ENCODE data around the gene CELA3B.
"Not testable (repeated sequence)": the region's sequence is repeated elsewhere in the genome, so short reads cannot be mapped to it uniquely, and the experiment has no call there.

Gene CELA3B, protein sequence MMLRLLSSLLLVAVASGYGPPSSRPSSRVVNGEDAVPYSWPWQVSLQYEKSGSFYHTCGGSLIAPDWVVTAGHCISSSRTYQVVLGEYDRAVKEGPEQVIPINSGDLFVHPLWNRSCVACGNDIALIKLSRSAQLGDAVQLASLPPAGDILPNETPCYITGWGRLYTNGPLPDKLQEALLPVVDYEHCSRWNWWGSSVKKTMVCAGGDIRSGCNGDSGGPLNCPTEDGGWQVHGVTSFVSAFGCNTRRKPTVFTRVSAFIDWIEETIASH

DNA sequence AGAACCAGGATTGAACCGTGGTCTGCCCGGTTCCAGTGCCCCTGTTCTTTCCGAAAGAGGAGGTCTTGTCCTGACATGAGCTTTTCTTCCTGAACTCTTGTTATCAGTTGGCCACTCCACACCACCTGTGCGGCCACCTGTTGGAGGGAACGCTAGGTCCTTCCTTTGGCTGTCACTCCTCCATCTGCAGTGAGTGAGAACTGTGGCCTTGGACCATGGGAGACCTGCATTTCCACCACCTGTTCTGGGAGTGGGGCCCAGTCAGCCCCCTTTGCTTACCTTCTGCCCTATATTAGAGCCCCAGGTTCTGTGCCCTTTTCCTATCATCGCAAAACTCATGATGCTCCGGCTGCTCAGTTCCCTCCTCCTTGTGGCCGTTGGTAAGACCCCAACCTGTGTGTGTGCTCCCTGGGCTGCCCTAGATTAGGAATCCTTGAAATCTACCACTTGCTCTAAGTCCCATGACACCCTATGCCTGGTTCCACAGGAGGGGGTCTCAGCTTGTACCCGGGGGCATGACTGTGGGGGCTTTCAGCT, at the start of gene CELA3B:
Gene CELA3B, plus strand, starts transcription at position 320 of the 537 bp plus-strand sequence. Its CDS starts 18 bp downstream, at position 338.
- DNase-seq = not testable (repeated sequence)

DNA sequence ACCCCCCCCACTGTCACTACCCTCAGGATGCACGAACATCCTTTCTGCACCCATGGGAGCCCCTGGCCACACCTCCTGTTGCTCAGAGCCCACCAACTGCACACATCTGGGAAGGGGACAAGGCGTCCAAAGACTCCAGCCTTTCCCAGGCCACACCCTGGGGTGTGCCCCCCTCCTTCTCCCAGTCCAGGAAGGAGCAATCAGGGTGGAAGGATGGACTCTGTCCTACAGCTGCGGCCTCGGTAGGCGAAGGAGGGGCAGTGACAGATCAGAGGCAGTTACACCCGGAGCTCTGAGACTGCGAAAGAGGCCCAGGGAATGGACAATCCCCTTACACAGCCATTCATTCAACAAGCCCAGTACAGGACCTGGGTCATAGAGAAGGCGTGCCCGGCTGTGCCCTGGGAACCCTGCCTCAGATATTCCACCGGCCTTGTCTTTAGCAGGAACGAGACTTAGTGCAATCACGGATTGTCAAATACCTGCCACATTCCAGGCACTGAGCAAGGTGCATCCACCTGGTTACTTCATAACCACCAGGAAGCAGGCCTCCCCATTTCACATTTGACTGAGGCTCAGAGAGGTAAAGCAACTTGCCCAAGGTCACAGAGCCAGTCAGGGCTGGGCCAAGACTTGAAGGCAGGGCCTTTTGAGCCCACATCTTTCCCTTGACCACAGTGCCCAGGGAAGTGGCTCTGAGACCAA, 49.1 kb upstream of the CELA3B start:
- no peak for DNase-seq

DNA sequence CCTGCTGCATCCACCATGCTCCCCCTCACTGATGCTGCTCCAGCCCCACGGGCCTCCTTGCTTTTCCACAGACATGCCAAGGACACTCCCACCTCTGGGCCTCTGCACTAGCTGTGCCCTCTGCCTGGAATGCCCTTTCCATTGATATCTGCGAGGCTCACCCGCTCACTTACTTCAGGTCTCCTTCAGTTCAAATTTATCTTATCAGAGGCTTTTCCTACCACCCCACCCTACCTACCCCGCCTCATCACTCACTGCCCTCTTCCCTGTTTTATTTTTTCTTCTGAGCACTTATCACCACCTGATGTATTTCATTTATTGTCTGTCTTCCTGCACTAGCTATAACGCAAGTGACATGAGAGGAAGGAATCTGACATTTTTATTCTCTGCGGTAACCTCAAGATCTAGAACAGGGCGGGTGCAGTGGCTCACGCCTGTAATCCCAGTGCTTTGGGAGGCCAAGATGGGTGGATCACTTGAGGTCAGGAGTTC, 46.7 kb upstream of the CELA3B start:
- DNase-seq = no peak

DNA sequence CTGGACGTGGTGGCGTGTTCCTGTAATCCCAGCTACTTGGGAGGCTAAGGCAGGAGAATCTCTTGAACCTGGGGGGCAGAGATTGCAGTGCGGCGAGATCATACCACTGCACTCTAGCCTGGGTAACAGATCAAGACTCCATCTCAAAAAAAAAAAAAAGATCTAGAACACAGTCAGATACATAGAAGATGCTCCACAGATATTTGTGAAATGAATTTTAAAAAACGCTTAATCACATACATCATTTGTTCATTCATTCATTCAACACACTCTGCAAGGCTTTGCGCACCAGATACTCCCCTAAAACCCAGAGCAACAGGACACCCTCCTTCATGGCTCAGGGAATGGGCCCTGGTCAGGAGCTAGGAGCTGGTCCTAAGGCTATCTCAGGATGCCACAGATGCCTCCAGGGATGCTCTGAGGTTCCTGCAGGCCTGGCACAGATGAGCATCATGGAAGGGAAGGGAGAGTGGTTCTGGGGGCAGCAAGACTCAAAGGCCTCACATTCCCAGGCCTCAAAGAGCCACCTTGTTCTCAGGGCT, 46.1 kb upstream of the CELA3B start:
- no peak for DNase-seq

DNA sequence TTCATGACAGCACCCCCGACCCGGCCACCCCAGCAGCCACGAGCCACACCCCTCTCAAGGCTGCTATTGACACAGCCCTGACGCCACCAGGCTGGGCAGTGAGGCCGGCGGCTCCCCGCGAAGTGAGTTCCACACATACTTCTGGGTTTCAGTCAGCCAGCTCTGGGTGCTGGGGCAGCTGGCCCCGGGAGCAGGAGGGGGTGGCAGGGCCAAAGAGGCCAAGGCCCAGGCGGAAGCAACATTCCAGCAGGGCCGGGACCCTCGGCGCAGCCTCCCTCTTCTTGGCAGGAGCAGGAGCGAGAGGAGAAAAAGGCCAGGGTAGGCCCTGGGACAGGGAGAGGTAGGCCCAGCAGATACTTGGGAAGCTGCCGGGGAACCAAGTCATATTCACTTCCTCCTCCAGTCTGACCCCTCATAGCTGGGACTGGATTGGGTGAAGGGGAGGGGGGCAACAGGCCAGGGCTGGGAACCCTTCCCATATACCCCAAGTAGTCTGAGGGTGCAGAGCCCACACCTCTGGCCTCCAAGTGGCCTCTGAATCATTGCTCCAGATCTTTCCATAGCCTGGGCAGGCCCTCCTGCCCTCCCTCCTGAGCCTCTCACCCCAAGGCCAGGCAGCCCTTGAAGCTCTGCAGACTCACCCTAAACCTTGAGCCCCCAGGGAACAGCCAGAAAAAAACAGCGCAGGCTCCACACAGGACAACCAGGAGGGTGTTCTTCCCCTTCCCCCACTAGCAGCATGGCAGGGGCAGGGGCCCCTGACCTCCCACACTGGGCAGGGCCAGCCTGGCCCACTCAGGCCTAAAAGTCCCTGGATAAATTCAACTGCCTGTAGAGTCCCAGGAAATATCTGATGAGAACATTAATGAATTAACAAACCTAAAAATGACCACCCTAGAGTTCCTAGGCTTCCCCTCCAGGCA, 45.4 kb upstream of the CELA3B start:
- no peak for DNase-seq

DNA sequence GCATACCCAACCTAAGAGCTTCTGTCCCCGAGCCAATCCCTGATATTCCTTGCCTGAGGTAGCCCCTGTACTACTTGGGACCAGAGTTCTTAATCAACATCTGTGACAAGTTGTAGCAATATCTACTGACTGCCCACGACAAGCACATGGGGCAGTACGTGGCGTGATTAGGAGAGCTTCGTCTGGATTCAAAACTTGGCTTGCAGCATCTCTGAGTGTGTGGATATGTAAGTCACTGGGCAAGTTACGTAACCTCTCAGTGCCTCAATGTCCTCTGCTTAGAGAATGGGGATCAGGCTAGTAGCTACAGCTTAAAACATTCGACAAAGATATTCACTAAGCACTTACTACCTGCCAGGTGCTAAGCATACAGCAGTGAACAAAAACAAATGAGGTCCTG, 44.7 kb upstream of the CELA3B start:
- no peak for DNase-seq

DNA sequence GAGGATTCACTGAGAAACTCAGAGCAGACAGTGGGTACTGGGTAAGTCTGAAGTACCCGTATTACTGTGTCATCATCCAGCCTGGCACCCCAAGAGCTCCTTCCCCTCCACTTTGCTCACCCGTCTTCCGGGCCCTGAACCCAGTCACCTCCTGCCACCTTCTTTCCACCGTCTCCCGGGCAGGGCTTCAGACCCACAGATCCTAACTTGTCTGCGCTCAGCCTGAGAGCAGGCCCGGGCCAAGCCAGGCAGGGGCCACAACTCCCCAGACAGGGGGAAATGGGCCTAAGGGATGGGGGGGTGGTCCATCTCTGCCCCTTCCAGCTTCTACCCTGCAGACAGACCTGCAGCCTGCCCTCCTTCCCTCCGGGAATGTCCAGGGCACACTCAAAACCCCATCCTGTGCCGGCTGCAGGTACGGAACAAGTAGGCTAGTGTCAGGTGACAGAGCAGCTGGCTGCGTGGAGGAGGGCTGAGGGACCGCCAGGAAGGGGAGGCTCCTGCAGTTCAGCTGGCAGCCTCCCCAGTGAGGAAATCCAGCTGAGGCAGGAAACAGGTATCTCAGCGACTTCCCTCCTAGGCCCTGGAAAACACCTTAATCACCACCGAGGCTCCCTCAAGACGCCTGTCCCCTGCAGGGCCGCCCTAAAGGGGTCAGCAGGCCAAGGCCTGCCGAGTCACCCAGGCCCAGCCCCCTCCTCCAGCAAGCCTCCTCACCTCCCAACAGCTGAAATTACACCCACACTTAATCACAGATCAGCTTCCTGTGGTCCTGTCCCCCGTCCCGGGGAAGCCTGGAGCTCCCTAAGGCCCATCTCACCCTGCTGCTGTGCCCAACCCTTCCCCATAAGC, 43.2 kb upstream of the CELA3B start:
- DNase-seq = no peak

DNA sequence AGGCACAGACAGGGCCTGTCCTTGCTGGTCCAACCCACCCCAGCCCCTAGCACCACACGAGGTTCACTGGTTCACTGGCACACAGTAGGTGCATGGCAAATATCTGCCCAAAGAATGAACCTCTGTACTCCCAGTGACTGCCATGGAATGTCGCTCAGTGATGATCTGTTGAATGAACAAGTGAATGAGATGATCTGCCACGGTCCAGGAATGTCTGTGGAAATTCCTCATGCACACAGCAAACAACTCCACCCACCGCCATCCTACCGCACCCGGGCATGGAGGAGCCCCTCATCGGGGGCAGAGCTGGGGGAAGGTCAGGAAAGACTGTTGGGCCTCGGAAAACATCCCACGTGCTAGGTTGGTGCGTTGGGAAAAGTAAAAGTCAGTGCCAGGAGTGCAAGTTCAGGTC, 41.4 kb upstream of the CELA3B start:
- DNase-seq = no peak

DNA sequence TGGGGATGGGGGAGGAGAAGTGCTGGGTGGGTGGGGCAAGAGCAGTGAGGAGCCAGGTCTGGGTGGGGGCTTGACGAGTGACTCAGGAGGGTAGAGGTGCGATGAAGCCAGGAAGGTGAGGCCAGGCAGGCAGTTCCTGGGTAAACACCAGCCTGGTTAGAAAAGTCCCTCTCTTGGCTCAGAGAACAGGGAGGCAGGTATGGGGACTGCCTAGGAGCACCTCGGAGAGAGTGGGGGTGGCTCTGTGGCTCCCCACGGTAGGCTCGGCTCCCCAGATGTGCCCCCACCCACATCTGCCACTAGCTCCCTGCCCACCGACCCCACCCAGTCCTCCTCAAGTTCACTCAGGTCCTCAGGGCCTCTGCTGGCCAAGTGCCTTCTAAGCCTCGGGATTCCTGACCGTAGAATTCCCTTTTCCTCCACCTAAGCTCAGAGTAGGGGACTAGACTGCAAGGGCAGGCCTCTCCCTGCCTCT, 40.9 kb upstream of the CELA3B start:
- no peak for DNase-seq

DNA sequence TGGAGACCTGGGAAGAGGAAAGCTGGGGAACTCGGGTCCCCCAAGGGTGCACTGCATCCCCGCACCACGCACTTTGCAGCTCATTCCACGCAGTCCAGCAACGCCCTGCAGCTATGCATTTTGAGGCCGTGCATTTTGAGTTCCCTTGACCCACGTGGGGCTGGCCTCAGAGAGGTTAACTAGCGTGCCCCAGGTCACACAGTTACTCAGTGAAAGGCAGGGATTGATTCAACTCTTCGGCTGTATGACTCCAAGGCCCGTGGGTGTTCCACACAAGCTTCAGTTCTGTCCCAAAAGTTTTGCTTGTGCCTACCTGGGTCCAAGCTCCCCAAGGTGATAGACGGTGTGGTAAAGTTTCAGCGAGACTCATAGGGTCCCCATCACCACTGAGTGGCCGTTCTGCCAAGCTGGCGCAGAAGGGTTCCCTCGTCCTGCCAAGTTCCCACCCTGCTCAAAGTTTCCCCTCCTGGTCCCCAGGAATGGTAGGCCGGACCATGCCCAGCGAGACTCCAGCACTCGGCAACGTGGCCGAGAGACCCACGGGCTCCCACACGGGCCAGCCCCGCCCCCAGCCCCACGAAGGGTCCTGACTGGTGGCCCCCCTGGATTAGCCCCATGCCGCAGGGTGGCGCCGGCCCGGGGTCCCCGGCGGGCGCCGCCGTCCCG, 40.3 kb upstream of the CELA3B start:
- DNase-seq = no peak

DNA sequence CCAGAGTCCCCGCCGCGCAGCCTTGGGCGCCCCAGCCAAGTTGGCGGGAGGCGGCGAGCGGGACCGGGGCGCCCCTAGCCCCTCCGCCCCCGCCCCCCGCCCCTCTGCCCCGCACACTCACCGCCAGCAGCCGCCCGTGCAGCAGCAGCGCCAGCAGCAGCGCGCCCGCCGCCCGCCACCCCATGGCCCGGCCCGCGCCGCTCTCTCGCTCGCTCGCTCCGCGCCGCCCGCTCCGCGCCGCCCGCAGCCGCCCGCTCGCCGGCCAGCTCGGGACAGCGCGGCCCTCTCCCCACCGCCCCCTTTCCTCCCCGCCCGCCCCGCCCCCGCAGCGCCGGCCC, 39.8 kb upstream of the CELA3B start, which contains the start of gene HSPG2:
Gene HSPG2, minus strand, starts transcription at position 277 of the 338 bp plus-strand sequence. Its CDS starts 93 bp downstream, at position 184.
- DNase-seq = no peak

DNA sequence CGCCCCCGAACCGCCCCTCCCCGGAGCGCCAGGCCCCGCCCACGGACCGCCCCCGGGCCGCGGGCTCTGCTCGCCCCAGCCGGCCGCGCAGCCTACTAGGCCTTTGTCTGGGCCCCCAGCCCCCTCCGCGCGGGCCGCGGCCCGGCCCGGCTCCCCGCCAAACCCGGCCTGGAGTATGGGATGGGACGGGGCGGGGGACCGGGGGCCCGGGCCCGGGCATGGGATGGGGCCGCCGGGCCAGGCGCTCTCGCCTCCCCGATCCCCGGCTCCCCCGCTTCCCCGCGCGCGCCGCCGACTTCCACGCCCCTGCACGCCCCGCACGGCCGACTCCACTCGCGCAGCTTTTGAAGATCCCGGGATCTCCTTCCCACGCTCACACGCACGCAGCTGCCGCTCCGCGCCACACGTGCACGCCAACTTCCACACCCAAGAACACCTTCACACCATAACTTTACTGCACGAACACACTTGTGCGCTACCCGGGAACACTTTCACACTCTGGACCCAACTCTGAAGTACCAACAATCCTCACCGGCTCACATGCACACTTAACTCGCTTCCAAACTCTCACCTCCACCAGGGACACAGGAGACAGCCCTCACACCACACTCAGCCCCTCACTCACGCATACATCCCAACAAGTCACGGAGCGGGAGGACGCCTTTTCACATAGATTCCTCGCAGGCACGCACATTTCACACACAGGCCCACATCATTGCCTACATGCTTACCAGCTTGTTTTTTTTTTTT, 39.3 kb upstream of the CELA3B start:
- peak; percentile 63 for DNase-seq

DNA sequence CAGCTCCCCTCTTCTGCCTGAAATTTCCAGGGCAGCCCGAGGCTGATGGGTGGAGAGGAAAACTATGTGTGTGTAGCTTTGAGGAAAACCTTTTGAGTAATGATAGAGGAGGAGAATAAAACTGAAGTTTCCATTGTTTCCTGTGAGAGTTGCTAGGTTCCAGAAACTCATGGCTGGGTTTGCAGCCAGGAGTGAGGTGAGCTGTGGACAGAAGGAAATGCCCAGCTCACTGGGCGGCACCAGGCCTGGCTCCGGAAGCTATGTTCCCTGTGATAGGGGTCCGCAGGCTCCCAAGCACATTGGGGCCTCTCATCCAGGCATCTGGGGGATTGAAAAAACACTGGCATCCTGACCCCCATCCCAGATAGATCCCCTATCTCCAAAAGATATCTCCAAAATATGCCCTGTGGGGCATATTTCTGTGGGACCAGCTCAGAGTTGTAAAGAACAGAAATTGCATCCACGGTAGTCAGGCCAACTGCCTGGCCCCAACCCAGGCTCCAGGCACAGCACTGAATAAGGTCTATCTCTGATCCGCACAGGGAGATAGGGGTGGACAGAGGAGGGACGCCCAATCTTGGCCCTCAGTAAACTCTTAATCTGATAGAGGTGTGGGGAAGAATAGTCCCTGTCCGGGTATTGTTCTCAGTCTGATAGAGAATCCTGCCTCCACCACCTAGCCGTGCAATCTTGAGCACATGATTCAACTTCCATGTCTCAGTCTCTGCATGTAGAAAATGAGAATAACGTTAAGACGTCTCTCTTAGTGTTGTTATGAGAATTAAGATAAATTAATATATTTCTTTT, 37.9 kb upstream of the CELA3B start:
- no peak for DNase-seq

DNA sequence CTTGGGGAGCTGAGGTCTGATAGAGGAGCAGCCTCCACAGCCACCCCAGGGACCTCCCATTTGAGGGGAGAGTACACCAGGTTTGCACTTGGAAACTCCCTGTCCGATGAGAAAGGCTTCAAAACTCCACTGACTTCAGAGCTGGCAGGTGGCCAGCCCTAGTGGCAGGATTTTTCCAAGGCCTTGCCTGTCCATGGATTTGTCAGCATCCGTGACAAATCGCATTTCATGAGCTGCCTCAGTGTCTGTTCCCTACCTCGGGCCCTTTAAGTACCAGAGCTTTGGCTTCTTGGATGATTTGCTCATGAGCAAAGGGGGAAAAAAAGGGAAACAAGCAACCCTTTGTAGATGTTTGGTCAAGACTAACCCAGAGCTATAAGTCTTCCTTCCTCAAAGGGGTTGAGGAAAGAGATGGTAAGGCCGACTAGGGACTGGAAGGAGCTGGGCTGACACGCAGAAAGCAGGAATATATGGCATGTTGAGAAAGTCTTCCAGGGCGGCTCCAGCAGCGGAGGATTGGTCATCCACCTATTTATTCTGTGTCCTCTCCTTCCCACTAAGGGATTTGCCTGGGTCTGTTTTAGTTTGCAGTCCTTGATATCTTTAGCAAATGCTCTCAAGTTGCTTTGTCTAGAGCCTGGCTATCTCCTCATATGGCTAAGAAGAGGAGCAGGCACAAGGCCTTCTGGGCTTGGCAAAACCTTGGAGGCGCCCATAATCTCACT, 37.0 kb upstream of the CELA3B start:
- DNase-seq = no peak

DNA sequence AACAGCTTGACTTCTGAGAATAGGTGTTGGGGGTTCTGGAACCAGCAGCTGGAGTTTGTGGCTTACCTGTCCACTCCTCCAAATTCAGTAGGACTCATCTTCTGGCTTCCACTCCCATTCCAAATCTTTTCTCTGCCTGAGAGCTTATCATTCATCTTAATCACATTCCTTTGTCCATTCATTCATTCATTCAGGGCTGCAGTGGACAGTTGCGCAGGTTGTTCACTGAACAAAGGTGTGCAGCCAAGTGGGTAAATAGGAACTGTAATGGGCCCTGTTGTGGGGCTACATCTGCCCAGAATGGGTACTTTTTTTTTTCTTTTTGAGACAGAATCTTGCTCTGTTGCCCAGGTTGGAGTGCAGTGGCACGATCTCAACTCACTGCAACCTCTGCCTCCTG, 36.3 kb upstream of the CELA3B start:
- no peak for DNase-seq

DNA sequence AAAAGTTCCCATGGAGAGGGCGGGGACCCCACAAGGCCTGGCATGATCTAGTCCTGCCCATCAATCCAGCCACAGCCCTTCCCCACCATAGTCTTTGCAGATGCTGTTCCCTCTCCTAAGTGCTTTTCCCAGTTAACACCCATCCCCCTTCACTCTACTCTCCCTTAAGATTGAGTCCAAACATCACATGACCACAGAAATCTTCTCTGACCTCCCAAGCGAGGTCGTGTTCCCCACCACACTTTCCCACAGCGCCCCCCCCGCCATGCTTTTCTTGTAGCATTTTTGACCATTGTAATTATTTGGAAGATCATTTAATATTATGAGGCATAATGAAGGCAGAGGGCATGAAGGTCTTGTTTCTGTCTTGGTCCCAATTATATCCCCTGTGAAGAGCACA, 35.5 kb upstream of the CELA3B start:
- no peak for DNase-seq

DNA sequence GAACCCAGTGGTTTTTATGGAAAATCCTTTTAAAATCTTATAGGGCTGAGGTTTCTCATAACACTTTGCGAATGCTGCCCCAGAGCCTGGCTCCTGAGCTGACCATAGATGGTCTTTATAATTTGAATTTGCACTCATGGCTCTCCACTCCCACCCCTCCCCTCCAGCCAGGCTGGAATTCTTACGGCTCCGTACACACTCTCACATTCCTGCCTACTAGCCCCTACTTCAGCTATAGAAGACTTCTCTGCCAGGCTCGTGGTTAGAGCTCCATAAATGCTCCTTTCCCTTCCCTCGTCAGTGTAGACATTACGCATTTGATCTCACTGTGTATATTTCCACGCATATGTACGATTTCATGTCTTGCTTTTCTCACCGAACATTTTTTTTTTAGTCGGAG, 34.4 kb upstream of the CELA3B start:
- no peak for DNase-seq

DNA sequence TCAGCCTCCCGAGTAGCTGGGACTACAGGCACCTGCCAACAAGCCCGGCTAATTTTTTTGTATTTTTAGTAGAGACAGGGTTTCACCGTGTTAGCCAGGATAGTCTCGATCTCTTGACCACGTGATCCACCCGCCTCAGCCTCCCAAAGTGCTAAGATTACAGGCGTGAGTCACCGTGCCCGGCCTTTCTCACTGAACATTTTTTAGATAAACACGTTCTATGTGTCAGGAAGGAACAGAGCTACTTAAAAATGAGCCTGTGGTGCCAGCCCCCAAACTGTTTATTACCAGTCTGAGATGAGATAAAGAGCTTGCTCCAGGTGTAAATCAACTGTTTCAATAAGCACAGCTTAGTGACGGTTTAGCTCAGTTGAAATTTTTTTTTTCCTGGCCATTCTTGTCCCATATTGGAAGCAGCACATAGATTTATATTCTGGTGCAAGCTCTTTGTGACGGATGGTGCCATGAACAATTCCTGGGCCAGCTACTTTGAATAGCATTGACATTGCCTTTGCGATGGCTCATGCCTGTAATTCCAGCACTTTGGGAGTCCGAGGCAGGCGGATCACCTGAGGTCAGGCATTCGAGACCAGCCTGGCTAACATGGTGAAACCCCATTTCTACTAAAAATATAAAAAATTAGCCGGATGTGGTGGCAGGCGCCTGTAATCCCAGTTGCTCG, 33.7 kb upstream of the CELA3B start:
- not testable (repeated sequence) for DNase-seq

Measured in NCI-H2227 treated with DMSO at 0.1 percent for 48 hours (cell line).